Neural progenitor cell (in vitro differentiated cells): ENCODE measurements around the gene CD2AP.

Experiments
- EZH2 ChIP-seq: fragments of 200-600 bp; sonication (generic); IDR thresholded peaks from 2 replicates; pipeline ENCODE4 v1.6.1; 2017; ENCODE audit warnings: antibody characterized with exemption, mild to moderate bottlenecking, moderate library complexity
- EZH2phosphoT487 ChIP-seq: fragments of 200-600 bp; sonication (generic); IDR thresholded peaks from 2 replicates; pipeline ENCODE4 v1.6.1; 2017; ENCODE audit warnings: antibody characterized with exemption
- TF ChIP-seq, protein P1 (sequence below): fragments of 200-600 bp; sonication (generic); IDR thresholded peaks from 2 replicates; pipeline ENCODE4 v1.5.1; 2017; ENCODE audit warnings: antibody characterized with exemption, mild to moderate bottlenecking

DNA sequence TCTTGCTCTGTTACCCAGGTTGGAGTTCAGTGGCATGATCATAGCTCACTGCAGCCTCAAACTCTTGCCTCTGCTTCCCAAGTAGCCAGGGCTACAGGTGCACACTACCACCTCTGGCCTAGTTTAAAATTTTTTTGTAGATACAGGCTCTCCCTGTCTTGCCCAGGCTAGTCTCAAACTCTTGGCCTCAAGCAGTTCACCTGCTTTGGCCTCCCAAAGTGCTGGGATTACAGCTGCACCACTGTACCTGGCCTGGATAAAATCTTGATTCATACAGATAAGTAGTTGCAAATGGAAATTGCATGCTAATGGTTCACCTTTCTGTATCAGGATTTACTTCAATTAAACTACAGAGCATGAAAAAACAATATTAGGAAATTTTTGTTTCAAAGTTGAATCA lies 4.2 kb downstream of the CD2AP start:
- TF ChIP-seq, protein P1, sequence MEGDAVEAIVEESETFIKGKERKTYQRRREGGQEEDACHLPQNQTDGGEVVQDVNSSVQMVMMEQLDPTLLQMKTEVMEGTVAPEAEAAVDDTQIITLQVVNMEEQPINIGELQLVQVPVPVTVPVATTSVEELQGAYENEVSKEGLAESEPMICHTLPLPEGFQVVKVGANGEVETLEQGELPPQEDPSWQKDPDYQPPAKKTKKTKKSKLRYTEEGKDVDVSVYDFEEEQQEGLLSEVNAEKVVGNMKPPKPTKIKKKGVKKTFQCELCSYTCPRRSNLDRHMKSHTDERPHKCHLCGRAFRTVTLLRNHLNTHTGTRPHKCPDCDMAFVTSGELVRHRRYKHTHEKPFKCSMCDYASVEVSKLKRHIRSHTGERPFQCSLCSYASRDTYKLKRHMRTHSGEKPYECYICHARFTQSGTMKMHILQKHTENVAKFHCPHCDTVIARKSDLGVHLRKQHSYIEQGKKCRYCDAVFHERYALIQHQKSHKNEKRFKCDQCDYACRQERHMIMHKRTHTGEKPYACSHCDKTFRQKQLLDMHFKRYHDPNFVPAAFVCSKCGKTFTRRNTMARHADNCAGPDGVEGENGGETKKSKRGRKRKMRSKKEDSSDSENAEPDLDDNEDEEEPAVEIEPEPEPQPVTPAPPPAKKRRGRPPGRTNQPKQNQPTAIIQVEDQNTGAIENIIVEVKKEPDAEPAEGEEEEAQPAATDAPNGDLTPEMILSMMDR: no peak
- no peak for TF ChIP-seq EZH2phosphoT487
- no peak for TF ChIP-seq EZH2
